DMS79 treated with DMSO at 0.1 percent for 48 hours (cell line): ENCODE measurements around the gene ELMO1.

ENCODE experiments used
- DNase-seq: peaks from one replicate; lab custom pipeline; 2025; lab: John Stamatoyannopoulos, UW

ELMO1 gene

GRCh38 chr7:37408291-37409228 is 40.1 kb downstream of the ELMO1 start:
- no peak for DNase-seq

GRCh38 chr7:37405603-37406122 is 43.0 kb downstream of the ELMO1 start:
- no peak for DNase-seq

DNA sequence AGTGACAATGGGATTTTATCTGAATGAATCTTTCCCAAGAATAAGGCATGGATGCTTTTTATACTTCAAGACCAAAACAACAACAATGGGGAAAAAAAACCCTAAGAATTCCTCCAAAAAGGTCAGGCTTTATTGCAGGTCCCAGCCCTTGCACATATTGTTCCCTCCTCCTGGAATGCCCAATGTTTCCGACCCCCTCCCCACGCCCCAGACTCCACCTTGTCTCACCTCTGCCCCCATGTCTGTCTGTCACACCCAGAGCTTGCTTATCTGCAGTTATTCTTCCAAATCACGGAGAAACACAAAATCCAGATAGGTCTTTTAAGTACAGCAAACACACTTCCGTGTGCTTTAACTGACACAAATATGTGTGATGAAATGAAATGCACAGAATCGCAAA is 43.5 kb downstream of the ELMO1 start:
- no peak for DNase-seq

GRCh38 chr7:37399876-37400421 is 48.7 kb downstream of the ELMO1 start:
- no peak for DNase-seq

- DNase-seq = no peak
Observed at GRCh38 chr7:37398403-37398802, 50.3 kb downstream of the ELMO1 start.

DNA sequence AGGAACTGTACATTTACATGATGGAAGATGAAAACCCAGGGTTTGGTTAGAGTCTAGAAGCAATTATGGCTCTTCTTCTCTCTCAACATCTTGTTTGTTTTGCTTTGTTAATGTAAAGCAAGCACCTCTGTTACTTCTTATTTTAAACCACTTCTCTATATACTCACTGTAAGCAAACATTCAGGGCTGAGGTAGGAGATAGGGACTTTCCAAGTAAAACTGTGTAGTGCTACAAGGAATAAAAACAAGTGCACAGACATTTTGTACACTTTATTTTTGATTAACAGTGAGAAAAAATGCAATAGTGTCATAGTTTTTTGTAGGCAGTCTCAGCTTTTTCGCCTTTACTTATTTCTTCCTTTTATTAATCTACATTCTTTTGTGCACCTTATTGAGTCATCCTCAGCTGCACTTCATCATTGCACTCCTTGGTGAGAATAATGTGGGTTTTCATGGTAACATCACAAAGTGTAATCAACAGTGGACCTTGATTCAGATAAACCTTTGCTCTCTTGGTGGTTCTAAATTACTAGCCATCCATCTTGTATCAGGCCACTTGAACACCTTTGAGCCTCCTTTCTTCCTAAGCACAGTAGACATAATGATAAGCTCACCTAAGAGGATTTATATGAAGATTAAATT is 52.9 kb downstream of the ELMO1 start:
- DNase-seq = no peak

DNA sequence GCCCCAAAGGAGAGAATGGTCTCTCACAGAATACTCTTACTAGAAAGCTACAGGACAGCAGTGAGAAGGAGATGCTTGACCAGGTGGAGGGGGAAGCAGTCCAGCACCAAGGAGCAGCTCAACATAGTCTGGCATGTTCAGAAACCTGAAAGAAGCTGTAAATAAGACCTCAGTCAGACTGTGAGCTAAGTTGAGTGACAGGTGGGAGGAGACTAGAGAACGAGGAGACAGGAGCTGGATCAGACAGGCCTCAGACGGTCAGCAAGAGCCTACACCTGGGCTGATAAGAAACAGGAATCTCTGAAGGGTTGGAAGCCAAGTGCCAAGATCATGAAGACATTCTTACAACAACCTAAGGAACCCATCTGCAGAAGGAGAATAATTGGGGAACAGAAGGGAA is 54.5 kb downstream of the ELMO1 start:
- DNase-seq = no peak

DNA sequence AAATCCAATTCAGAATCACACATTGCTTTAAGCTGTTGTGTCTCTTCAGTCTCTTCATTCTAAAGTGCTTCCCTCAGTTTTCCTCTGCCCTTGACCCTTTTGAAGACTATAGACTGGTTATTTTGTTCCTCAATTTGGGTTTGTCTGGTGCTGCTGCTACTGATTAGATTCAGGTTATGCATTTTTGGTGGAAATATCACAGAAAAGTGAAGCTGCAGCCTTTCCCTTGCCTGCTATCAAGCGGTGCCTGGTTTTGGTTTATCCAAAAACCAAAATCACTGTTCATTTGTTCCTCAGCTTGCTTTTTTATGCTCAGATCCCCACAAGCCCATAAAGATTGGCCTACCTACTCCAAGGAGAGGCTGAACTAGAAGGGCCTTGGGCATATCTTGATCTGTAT is 55.2 kb downstream of the ELMO1 start:
- DNase-seq = no peak

DNA sequence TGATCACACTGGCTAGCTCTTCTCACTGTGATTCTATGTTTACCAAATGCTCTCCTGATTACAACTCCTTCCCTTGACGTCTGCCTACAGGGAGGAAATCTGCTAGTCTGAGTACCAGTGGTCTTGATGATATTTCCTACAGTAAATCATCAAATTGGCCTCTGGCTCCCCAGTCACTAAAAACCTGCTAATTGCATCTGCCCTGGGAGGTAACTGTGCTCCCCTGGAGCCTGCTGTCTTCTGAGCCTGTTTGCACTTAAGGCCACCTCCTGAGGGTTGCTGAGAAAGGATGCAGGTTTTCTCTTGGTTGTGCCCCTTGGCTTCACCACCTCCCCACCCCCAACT is 56.0 kb downstream of the ELMO1 start:
- no peak for DNase-seq

GRCh38 chr7:37391791-37392672 is 56.6 kb downstream of the ELMO1 start:
- no peak for DNase-seq

DNA sequence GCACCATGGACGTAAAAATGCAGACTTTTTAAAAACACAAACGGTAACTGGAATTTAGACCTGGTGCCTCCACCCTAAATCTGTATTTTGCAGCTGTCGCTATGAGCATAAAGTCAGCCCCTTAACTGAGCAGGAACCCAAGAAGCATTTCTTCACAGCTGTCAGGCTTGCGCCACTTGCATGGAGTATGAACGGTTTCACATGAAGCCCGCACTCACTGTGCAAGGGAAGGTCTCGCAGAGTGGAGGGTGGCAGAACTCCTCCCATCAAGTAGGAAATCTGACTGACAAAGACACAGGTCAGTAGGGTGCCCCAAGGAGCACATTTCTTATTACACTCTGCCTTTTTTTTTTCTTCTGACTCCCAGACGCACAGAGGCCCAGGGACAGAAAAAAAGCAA is 58.5 kb downstream of the ELMO1 start:
- DNase-seq = no peak

- no peak for DNase-seq
Observed at GRCh38 chr7:37388811-37389210, 59.9 kb downstream of the ELMO1 start.

DNA sequence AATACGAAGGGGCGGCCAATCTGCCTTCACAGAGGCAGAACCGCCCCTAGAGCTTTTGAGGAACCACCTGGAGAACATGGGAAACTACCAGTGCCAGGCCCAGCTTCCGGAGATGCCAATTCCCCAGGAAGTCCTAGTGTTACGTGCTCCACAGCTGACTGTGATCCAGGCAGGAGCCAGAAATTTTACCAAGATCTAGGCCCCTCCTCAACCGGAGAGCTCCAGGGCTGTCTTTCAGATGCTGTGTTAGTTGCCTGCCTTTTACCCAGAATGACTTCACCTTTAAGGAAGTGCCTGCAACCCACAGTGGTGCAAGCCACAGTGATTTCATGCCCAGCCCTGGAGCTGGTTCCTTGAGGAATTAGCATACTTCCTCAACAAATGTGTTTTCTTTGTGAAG is 62.9 kb downstream of the ELMO1 start:
- no peak for DNase-seq

DNA sequence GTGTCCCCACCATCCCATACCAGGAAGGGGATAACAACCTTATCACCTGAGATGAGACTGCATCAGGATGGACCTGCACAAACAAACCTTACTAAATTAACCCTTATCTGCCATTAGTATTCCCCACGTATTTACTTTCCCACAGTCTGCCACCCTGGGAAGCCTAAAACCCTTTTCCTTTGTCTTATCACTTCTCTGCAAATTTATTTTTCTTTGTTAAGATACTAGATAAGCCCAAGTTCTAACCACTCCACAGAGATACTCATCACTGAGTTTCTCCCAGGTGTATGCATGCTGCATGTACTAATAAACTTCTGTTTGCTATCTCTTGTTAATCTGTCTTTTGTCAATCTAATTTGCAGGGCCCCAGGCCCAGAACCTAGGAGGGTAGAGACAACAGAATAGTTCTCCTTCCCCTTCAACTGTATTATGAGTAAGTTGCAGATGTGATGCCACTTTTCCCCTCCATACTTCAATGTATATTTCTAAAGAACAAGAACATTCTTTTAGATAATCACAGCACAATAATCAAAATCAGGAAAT is 66.0 kb downstream of the ELMO1 start:
- no peak for DNase-seq

DNA sequence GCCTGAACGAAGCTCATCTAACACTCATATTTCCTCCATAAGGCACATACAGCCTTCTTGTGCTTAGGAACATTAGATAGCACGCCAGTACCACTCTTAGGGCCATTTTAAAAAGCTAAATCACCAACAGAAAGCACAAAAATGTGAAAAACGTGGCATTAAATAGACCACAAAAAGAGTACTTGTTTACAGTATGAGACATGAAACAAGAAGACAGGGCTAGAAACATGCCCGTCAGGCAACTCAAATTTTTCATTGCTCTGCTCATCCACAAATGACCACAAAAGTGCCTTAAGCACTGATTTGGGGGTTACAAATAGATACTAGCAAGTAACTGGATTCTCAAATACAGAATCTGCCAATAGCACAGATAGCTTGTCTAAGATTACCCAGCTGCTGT is 67.8 kb downstream of the ELMO1 start:
- DNase-seq = no peak

- no peak for DNase-seq
Observed at GRCh38 chr7:37379546-37380277, 69.0 kb downstream of the ELMO1 start.

DNA sequence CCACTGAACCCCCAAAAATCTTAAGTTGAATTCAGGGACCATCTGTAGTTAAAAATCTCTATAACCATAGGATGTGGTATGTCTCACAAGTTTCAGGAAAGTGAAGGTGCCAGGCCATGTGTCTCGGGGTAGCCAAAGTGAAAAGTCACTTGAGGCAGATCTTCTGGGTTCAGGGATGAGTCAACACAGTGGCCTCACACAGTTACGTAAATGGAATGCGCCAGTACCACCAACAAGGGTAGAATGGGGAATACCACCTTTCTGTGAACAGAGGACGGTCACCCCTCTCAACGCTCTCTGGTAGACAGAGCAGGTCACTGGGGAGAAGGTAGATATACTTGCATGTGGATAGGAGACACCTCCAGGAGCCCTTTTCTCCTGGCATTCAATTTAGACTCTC is 71.4 kb downstream of the ELMO1 start:
- DNase-seq = no peak

DNA sequence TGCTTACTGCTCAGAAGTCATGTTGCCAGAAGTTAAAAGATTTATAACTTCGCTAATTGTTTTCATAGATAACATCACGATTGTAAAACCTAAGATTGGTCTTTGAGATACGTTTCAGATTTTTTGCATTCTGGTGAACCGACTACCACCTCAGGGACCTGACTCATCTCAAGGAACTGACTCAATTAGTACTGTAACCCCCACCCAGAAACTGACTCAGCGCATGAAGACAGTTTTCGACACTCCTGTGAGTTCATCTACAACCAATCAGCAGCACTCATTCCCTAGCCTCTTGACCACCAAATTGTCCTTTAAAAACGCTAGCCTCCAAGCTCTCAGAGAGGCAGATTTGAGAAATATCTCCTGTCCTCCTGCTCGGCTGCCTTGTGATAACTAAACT is 72.3 kb downstream of the ELMO1 start:
- DNase-seq = no peak

DNA sequence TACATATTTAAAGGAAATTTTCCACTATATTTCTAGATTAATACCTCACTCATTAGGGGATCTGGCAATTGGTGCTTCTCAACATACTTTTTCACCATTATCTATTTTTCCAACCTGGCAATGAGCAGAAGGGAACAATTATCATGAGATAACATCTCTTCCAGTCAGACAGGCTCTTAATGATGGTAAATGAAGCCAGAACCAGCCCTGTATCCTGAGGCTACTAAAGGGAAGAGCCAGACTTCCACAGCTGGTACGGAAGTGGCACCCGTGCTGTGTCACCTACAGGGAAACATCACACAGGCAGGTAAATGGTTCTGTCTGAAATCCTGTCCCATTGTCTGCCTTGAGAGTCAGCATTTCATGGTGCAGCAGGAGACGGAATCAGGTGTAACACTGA is 75.9 kb downstream of the ELMO1 start:
- no peak for DNase-seq

- DNase-seq = no peak
Observed at GRCh38 chr7:37371755-37372154, 76.9 kb downstream of the ELMO1 start.

GRCh38 chr7:37369906-37370305 is 78.8 kb downstream of the ELMO1 start:
- no peak for DNase-seq
